RWPE1 (cell line): ENCODE measurements around the gene BCL2L1.

Experiments used
- CTCF ChIA-PET: fragments of 350-600 bp; sonication (Branson Sonifier 250); formaldehyde crosslinking; extraction: SDS; loops from one replicate; lab custom pipeline; 2021; lab: Yijun Ruan, JAX
- POLR2A ChIA-PET: fragments of 400-600 bp; formaldehyde crosslinking; extraction: SDS; loops from one replicate; lab custom pipeline; 2020; ENCODE audit warnings: antibody characterized with exemption; ENCODE audit not compliant: low non-redundant PET; lab: Yijun Ruan, JAX
- DNase-seq: peaks from one replicate; pipeline ENCODE4 v3.0.0; 2012; ENCODE audit warnings: low spot score
- H3K27ac ChIP-seq: fragments of 450-650 bp; 2 replicates; pipeline ENCODE4 v1.5.1; 2017
- CTCF ChIP-seq: fragments of 450-650 bp; conservative IDR thresholded peaks from 2 replicates; pipeline ENCODE4 v1.5.1; 2017; ENCODE audit warnings: low read depth, mild to moderate bottlenecking

Gene BCL2L1

GRCh38 chr20:31680286-31681127 is 42.2 kb downstream of the BCL2L1 start:
- ChIA-PET POLR2A (no interaction called here), CTCF (interaction anchor here (0.5 to 1.4 kb wide), 3 partner anchors 36 to 166 kb away, joined by 3 to 4 read pairs (median 3); partner anchors contain the start of genes BCL2L1 and HM13)
- no peak for DNase-seq
- no peak for TF ChIP-seq CTCF
- peak overlapping the region; percentile 36 for H3K27ac ChIP-seq

GRCh38 chr20:31679357-31680285 is 43.0 kb downstream of the BCL2L1 start:
- ChIA-PET POLR2A (interaction anchor here (1.6 kb wide), 1 partner anchor 34 kb away, joined by 3 read pairs; no protein-coding TSS in a partner anchor), CTCF (interaction anchor here (0.5 to 0.8 kb wide), 5 partner anchors 10 to 165 kb away, joined by 3 to 5 read pairs (median 4); partner anchors contain the start of gene HM13)
- TF ChIP-seq CTCF = no peak
- DNase-seq = no peak
- H3K27ac ChIP-seq = peak overlapping the region; percentile 77

GRCh38 chr20:31678389-31679356 is 44.0 kb downstream of the BCL2L1 start:
- DNase-seq = peak; percentile 96
- POLR2A ChIA-PET = interaction anchor here (1.1 to 1.6 kb wide), 3 partner anchors 35 to 45 kb away, joined by 3 to 7 read pairs (median 4); no protein-coding TSS in a partner anchor
- no peak for TF ChIP-seq CTCF
- peak overlapping the region; percentile 77 for H3K27ac ChIP-seq
- CTCF ChIA-PET = interaction anchor here (0.6 to 3.8 kb wide), 4 partner anchors 9 to 45 kb away, joined by 3 to 18 read pairs (median 4); no protein-coding TSS in a partner anchor

- CTCF ChIA-PET = interaction anchor here (0.5 to 3.8 kb wide), 4 partner anchors 16 to 354 kb away, joined by 3 to 18 read pairs (median 4); no protein-coding TSS in a partner anchor
- no peak for TF ChIP-seq CTCF
- no peak for DNase-seq
- peak overlapping the region; percentile 77 for H3K27ac ChIP-seq
- POLR2A ChIA-PET = interaction anchor here (1.1 to 1.6 kb wide), 3 partner anchors 36 to 46 kb away, joined by 3 to 7 read pairs (median 4); no protein-coding TSS in a partner anchor
Measured at GRCh38 chr20:31677553-31678260, 45.0 kb downstream of the BCL2L1 start.

- peak overlapping the region; percentile 77 for H3K27ac ChIP-seq
- no peak for DNase-seq
- CTCF ChIA-PET = interaction anchor here (1.6 to 3.8 kb wide), 2 partner anchors 15 to 47 kb away, joined by 5 to 18 read pairs; no protein-coding TSS in a partner anchor
- POLR2A ChIA-PET = no interaction called here
- TF ChIP-seq CTCF = no peak
Measured at GRCh38 chr20:31676609-31676989, 46.1 kb downstream of the BCL2L1 start.
